ENCODE data around the gene ZBTB21. TPM values are rescaled to one million over a fixed set of nuclear protein-coding genes. Genes with fewer than 3 reads are reported as not detected.

Gene ZBTB21
- total RNA-seq (2011; cell fraction: chromatin; rRNA removed; ENCODE audit: low replicate concordance) = 6.9 and 28.9 TPM in 2 replicates
- total RNA-seq (2011; cell fraction: nucleolus; rRNA removed) = 8.2 and 9.7 TPM in 2 replicates
- total RNA-seq (2011; cell fraction: nucleoplasm; rRNA removed) = 12.2 and 13.4 TPM in 2 replicates
- 7.4 and 8.6 TPM in 2 replicates for total RNA-seq (2014; rRNA removed)
- 10.7 and 10.8 TPM in 2 replicates for total RNA-seq (2014; rRNA removed; fragmentation: Illumina TruSeq; extraction: Trizol)
- total RNA-seq (2015; rRNA removed; fragmentation: Illumina TruSeq; extraction: Trizol) = 10.4 and 10.7 TPM in 2 replicates
- total RNA-seq (2021) = 15.2 and 16.2 TPM in 2 replicates
- 8.7 and 10.7 TPM in 2 replicates for polyA plus RNA-seq (2011; rRNA removed)
- polyA plus RNA-seq (2011; cell fraction: cytosol; rRNA removed) = 4.6 and 5.2 TPM in 2 replicates
- polyA plus RNA-seq (2011; cell fraction: nucleus; rRNA removed) = 19.4 and 20.3 TPM in 2 replicates
- polyA plus RNA-seq (2012) = 5.3 and 6.4 TPM in 2 replicates
- 8.4 and 11.4 TPM in 2 replicates for polyA plus RNA-seq (2014; fragmentation: Illumina TruSeq; extraction: Trizol)
- polyA plus RNA-seq (2014; fragmentation: Nextera tagmentation; extraction: Ambion mirVana) = 1 to 10 TPM; 2.2 to 2.6 TPM
- 3.8 and 5.6 TPM in 2 replicates for polyA plus RNA-seq (2014; rRNA removed)
- polyA minus RNA-seq (2011; rRNA and poly(A)+ RNA removed) = 11.7 and 16.7 TPM in 2 replicates
- polyA minus RNA-seq (2011; cell fraction: cytosol; rRNA and poly(A)+ RNA removed) = 8.9 and 15.2 TPM in 2 replicates
- polyA minus RNA-seq (2011; cell fraction: nucleus; rRNA and poly(A)+ RNA removed) = 9.0 and 19.4 TPM in 2 replicates
- percentile 81 among the genes with signal in this experiment for Bru-seq, nascent RNA
- BruChase-seq, experiment 1, labeled RNA remaining after a 2-hour chase = percentile 86 among the genes with signal in this experiment
- percentile 89 among the genes with signal in this experiment for BruChase-seq, experiment 2, labeled RNA remaining after a 6-hour chase
- long read RNA-seq, experiment 1, full-length matches to known transcripts = 2 of 14 reads
- long read RNA-seq, experiment 1, partial matches to known transcripts = 2 of 14 reads
- long read RNA-seq, experiment 1, other reads (novel, unspliced or antisense) = 10 of 14 reads
- long read RNA-seq, experiment 2, partial matches to known transcripts = 0 of 3 reads
- long read RNA-seq, experiment 2, other reads (novel, unspliced or antisense) = 3 of 3 reads
- long read RNA-seq, experiment 3, partial matches to known transcripts = 1 of 3 reads
- long read RNA-seq, experiment 3, other reads (novel, unspliced or antisense) = 2 of 3 reads

DNA sequence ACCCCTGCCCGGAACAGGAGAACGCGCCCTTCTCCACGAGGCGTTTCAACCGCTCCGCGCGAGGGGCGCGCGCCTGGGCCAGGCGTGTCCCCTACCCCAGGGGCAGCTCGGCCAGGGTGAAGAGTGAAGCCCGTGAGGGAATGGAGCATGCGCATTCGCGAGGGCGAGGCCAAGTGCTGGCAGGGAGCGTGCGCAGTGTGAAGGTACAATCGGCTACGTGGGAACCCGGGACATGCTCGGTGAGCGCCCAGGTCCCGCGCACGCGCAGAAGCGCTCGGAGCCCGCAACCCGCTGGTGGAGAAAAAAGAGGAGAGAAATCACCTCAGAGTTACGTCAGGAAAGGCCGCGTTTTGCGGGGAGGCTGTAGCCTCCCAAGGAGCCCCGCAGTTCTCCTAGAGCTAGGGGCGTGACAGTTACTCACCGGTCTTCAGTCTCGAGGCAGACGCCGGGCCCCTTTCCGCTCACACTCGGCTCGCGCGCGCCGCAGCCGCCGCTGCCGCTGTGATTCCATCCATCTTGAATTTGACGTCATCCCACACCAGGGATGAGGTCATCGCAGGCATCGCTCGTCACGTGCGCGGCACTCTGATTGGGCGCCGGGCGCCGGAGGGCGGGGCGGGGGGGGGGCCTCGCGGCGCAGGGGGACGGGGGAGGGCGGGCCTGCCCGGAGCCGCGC lies at the start of gene ZBTB21:
ZBTB21 (minus strand) TSS at position 530 of the 676 bp plus-strand sequence. CDS start 16,265 bp downstream, outside the sequence.
- Histone ChIP-seq H3K9me3 (replicated peaks; ENCODE audit: control insufficient read depth, insufficient read depth, low read depth, low read length) (no peaks in the 10 kb centered on the region), H3K36me3 (ENCODE audit: control insufficient read depth, insufficient read depth, low read length) (peaks cover 17% of the 10 kb centered on the region), H3K9ac (ENCODE audit: insufficient read depth in 1 of 2, low read depth in 2 of 2, low read length in 2 of 2) (peak within 1 kb of the TSS; percentile 93 to 96), H3K4me2 (ENCODE audit: insufficient read depth, low read length) (peak within 1 kb of the TSS; percentile 89), H3K4me3 (peak within 1 kb of the TSS; percentile 85), H3K9me1 (ENCODE audit: control insufficient read depth, insufficient read depth, low read length) (peaks cover 1% of the 10 kb centered on the region), H3K79me2 (ENCODE audit: control insufficient read depth, insufficient read depth, low read length) (peaks cover 40% of the 10 kb centered on the region), H3K27me3 (ENCODE audit: control insufficient read depth in 2 of 2, insufficient read depth in 2 of 2, low read length in 2 of 2) (peaks cover 17 to 18% of the 10 kb centered on the region in 2 experiments), H3K27ac (ENCODE audit: extremely low read depth, low read depth, low read length) (peak within 1 kb of the TSS; percentile 92), H4K20me1 (replicated peaks; ENCODE audit: control insufficient read depth, insufficient read depth, low read length) (peaks cover 5% of the 10 kb centered on the region; the same call in 1 of the 2 replicates), H3K4me1 (replicated peaks in 1 of 2; ENCODE audit: control insufficient read depth in 2 of 2, insufficient read depth in 2 of 2, low read length in 2 of 2) (peaks cover 10 to 25% of the 10 kb centered on the region in 2 experiments; a peak in 4 of 5 replicates), H2AFZ (ENCODE audit: low read depth, low read length) (peak within 1 kb of the TSS; percentile 96)
- under 1% methylated on average over 52 of the region's 75 CpGs for WGBS (ENCODE audit: insufficient coverage, low coverage, missing lambda C conversion rate)
- peak; percentile 90 for ATAC-seq
- peak; percentile 97 to 100 (median 98) for DNase-seq (ENCODE audit: extremely low read depth in 1 of 4, low spot score in 3 of 4)
- peak; percentile 96 for FAIRE-seq
- POLR2A ChIA-PET = interaction anchor here (0.6 to 1.5 kb wide), 5 partner anchors 15 to 144 kb away, joined by 3 to 4 read pairs (median 3); no protein-coding TSS in a partner anchor
- intact Hi-C loops (cut with micrococcal nuclease) (loop anchor here (5.0 to 10.0 kb wide), 3 partner anchors 107 to 487 kb away; partner anchors contain the start of genes PRDM15 and RSPH1), in situ Hi-C loops (cut with MboI) (no loop called here)
- CTCF ChIA-PET (ENCODE audit: low intra/inter-chr PET ratio) = interaction anchor here (0.6 kb wide), 1 partner anchor 1346 kb away, joined by 3 read pairs; no protein-coding TSS in a partner anchor
- BruUV-seq (replicated peaks) = no TSS peak
- TF ChIP-seq E2F6 (IDR thresholded peaks at IDR 0.05; ENCODE audit: borderline replicate concordance in 1 of 2, extremely low read depth in 1 of 2, insufficient read depth in 1 of 2, insufficient read length in 1 of 2, low read depth in 1 of 2, low read length in 1 of 2, poor library complexity in 1 of 2, severe bottlenecking in 1 of 2) = peak; percentile 61 to 67
- TF ChIP-seq TFE3 (CRISPR knock-in tag; IDR thresholded peaks at IDR 0.05) = peak; percentile 54
- TF ChIP-seq, protein P1, sequence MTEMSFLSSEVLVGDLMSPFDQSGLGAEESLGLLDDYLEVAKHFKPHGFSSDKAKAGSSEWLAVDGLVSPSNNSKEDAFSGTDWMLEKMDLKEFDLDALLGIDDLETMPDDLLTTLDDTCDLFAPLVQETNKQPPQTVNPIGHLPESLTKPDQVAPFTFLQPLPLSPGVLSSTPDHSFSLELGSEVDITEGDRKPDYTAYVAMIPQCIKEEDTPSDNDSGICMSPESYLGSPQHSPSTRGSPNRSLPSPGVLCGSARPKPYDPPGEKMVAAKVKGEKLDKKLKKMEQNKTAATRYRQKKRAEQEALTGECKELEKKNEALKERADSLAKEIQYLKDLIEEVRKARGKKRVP (CRISPR knock-in tag; IDR thresholded peaks at IDR 0.05) = peak; percentile 67
- TF ChIP-seq TCF7L2 (IDR thresholded peaks at IDR 0.05; ENCODE audit: low read depth, low read length) = no peak
- 0 out of 2 replicates have a peak, but pooled peaks have one; percentile 11 for TF ChIP-seq ZNF766 (CRISPR knock-in tag; conservative IDR thresholded peaks at IDR 0.05)
- no peak for TF ChIP-seq CREBBP (IDR thresholded peaks at IDR 0.05; ENCODE audit: low read depth, low read length)
- TF ChIP-seq SIN3A (IDR thresholded peaks at IDR 0.05; ENCODE audit: borderline replicate concordance in 2 of 2, control insufficient read depth in 1 of 2, low read depth in 2 of 2, low read length in 2 of 2) = peak in 1 of 2 experiments; percentile 5; a peak in 1 of 4 replicates
- 0 out of 2 replicates have a peak, but pooled peaks have one; percentile 2 for TF ChIP-seq BRD4 (IDR thresholded peaks at IDR 0.05)
- TF ChIP-seq KHSRP (IDR thresholded peaks at IDR 0.05) = peak; percentile 98
- peak; percentile 81 for TF ChIP-seq ESRRA (IDR thresholded peaks at IDR 0.05; ENCODE audit: borderline replicate concordance, low read depth)
- TF ChIP-seq ZNF79 (CRISPR knock-in tag; IDR thresholded peaks at IDR 0.05; ENCODE audit: low read depth) = no peak

Data from K562 (cell line).